Measurements from ENCODE around the gene C16orf92.

DNA sequence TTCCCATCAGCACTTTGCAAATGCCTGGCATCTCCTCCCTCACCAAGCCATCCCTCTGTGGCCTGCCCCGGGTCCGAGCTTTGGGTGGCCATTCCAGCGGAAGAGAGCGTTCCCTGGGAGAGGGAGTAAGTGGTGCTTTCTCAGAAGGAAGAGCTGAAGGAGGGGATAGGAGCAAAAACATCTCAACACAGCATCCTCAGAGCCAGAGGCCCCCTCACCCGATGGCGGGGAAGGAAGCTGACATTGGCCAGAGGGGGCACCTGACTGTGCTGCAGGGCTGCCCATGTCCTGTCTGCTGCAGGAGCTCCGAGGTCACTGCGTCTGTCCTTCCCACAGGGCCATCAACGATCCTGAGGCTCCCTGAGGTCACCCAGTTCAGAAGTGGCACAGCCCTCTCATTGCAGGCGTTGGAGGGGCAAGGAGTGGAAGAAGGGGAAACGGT is 8.5 kb downstream of the C16orf92 start:
- TF ChIP-seq BACH2 (CRISPR knock-in tag; IDR thresholded peaks at IDR 0.05; ENCODE audit: borderline replicate concordance) (no peak), GLIS3 (CRISPR knock-in tag; IDR thresholded peaks at IDR 0.05) (no peak), ZFP3 (CRISPR knock-in tag; IDR thresholded peaks at IDR 0.05) (no peak), ZNF8 (CRISPR knock-in tag; IDR thresholded peaks at IDR 0.05) (no peak)
